OCI-LY3 (cell line): ENCODE results near the gene CPM.

Experiments
- CTCF ChIP-seq: fragments of 200-600, 300-600 bp; sonication (generic); IDR thresholded peaks from 2 replicates; pipeline ENCODE4 v1.5.1; 2014; ENCODE audit warnings: antibody characterized with exemption, low read length, low read depth
- EZH2phosphoT487 ChIP-seq: fragments of 200-600 bp; shearing (Covaris generic); IDR thresholded peaks from 2 replicates; pipeline ENCODE4 v1.6.1; 2018; ENCODE audit warnings: antibody characterized with exemption, mixed run types, low read depth

- no peak for TF ChIP-seq CTCF
- no peak for TF ChIP-seq EZH2phosphoT487
These were observed 21.7 kb downstream of the CPM start for GRCh38 chr12:68911197-68911718.
